Prostate gland (tissue), 2 donors: ENCODE data around the gene PRDM16.

Source experiments
- CTCF ChIP-seq, 4 experiments: fragments of 200-600 bp in 2 of 4; fragments of 450-650 bp in 2 of 4; sonication (generic) in 2 of 4; IDR thresholded peaks; 1 replicate in 3 of 4; 2 replicates in 1 of 4; pipeline ENCODE4 v1.5.1; 2016 to 2019; ENCODE audit warnings: antibody characterized with exemption in 4 of 4, mild to moderate bottlenecking in 2 of 4, moderate library complexity in 2 of 4
- POLR2A ChIP-seq: fragments of 450-650 bp; IDR thresholded peaks from one replicate; pipeline ENCODE4 v1.6.1; 2016; ENCODE audit warnings: antibody characterized with exemption, mild to moderate bottlenecking
- POLR2AphosphoS5 ChIP-seq: sonication (generic); formaldehyde crosslinking; IDR thresholded peaks from one replicate; pipeline ENCODE4 v1.6.1; 2017; ENCODE audit warnings: antibody characterized with exemption

DNA sequence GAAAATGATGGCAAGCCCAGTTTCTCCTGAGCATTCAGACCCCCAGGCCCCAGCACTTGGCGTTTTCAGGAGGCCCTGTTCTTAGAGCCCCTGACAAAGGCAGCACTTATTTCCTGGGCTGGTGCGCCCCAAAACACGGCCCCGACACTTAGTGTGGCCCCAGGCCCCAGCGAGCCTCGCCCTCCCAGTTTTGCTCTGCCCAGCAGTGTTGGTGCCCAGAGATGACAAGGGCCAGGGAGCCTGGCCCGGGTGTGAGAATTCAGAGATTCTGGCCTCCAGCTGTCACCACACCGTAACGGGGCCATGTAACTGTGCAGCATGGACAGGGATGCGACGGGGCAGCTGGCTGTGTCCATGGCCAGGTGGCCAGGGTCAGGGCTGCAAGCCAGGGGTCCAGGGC is 367.4 kb downstream of the PRDM16 start:
- no peak for TF ChIP-seq CTCF (IDR thresholded peaks at IDR 0.05)
- no peak for TF ChIP-seq POLR2AphosphoS5
- no peak for TF ChIP-seq POLR2A
